Neuronal stem cell (in vitro differentiated cells): Measurements from ENCODE around the gene PRR5.

Experiments
- DNase-seq: peaks from one replicate; pipeline ENCODE4 v3.0.0-alpha.2; 2013; ENCODE audit warnings: low spot score
- H2AFZ ChIP-seq: one replicate; pipeline ENCODE4 v1.6.1; 2013; ENCODE audit warnings: mild to moderate bottlenecking, low read length, inconsistent platforms
- H2AK5ac ChIP-seq: 2 replicates; pipeline ENCODE4 v1.6.1; 2013; ENCODE audit warnings: low read depth, mild to moderate bottlenecking, inconsistent platforms, low read length, moderate library complexity, mixed read lengths
- H2BK120ac ChIP-seq: 2 replicates; pipeline ENCODE4 v1.6.1; 2013; ENCODE audit warnings: low read depth, mild to moderate bottlenecking, inconsistent platforms, low read length, moderate library complexity, mixed read lengths
- H2BK12ac ChIP-seq: one replicate; pipeline ENCODE4 v1.6.1; 2013; ENCODE audit warnings: low read length, inconsistent platforms
- H2BK15ac ChIP-seq: 2 replicates; pipeline ENCODE4 v1.6.1; 2013; ENCODE audit warnings: mild to moderate bottlenecking, low read length, inconsistent platforms, mixed read lengths
- H2BK5ac ChIP-seq: one replicate; pipeline ENCODE4 v1.6.1; 2013; ENCODE audit warnings: inconsistent platforms, mild to moderate bottlenecking, low read length, moderate library complexity
- H3K14ac ChIP-seq: one replicate; pipeline ENCODE4 v1.6.1; 2013; ENCODE audit warnings: low read length, inconsistent platforms
- H3K18ac ChIP-seq: 2 replicates; pipeline ENCODE4 v1.6.1; 2013; ENCODE audit warnings: low read length, inconsistent platforms
- H3K23ac ChIP-seq: 2 replicates; pipeline ENCODE4 v1.6.1; 2013; ENCODE audit warnings: low read depth, mild to moderate bottlenecking, mixed read lengths, low read length, inconsistent platforms; ENCODE audit not compliant: poor library complexity
- H3K27ac ChIP-seq: replicated peaks from 3 replicates; pipeline ENCODE4 v1.5.1; 2013; ENCODE audit warnings: low read length, inconsistent platforms
- H3K27me3 ChIP-seq, 3 experiments: 2 replicates each; pipeline ENCODE4 v1.6.1; 2013; ENCODE audit warnings: low read length in 3 of 3, mild to moderate bottlenecking in 2 of 3, inconsistent platforms in 1 of 3, low read depth in 1 of 3, mixed read lengths in 1 of 3, moderate library complexity in 1 of 3; ENCODE audit not compliant: control insufficient read depth in 3 of 3, insufficient read depth in 3 of 3
- H3K36me3 ChIP-seq, 2 donors: replicated peaks in 1 of 2; 2 replicates each; pipeline ENCODE4 v1.6.1; 2013; ENCODE audit warnings: low read length in 2 of 2; ENCODE audit not compliant: control insufficient read depth in 2 of 2, insufficient read depth in 2 of 2
- H3K4ac ChIP-seq: 2 replicates; pipeline ENCODE4 v1.6.1; 2013; ENCODE audit warnings: inconsistent platforms, mild to moderate bottlenecking, low read length, moderate library complexity
- H3K4me1 ChIP-seq, 2 donors: 1 replicate in 1 of 2; 2 replicates in 1 of 2; pipeline ENCODE4 v1.6.1; 2013; ENCODE audit warnings: low read length in 2 of 2, low read depth in 1 of 2; ENCODE audit not compliant: control insufficient read depth in 2 of 2, insufficient read depth in 1 of 2
- H3K4me2 ChIP-seq: one replicate; pipeline ENCODE4 v1.6.1; 2013; ENCODE audit warnings: mild to moderate bottlenecking, low read length, inconsistent platforms; ENCODE audit not compliant: insufficient read depth, poor library complexity, severe bottlenecking
- H3K4me3 ChIP-seq, 2 donors: 2 replicates each; pipeline ENCODE4 v1.5.1; 2013; ENCODE audit warnings: low read length in 2 of 2, mild to moderate bottlenecking in 2 of 2, inconsistent platforms in 1 of 2, moderate library complexity in 1 of 2
- H3K79me1 ChIP-seq: one replicate; pipeline ENCODE4 v1.6.1; 2013; ENCODE audit warnings: low read depth, mild to moderate bottlenecking, inconsistent platforms, low read length, moderate library complexity
- H3K9ac ChIP-seq: one replicate; pipeline ENCODE4 v1.6.1; 2013; ENCODE audit warnings: mild to moderate bottlenecking, low read depth, low read length, inconsistent platforms; ENCODE audit not compliant: poor library complexity
- H3K9me3 ChIP-seq, 2 donors: replicated peaks in 1 of 2; 2 replicates each; pipeline versions ENCODE3 to v1.6.1; 2013; ENCODE audit warnings: low read length in 2 of 2, mild to moderate bottlenecking in 2 of 2, inconsistent platforms in 1 of 2, low read depth in 1 of 2, mixed read lengths in 1 of 2, moderate library complexity in 1 of 2; ENCODE audit not compliant: control insufficient read depth in 2 of 2, insufficient read depth in 1 of 2
- H4K8ac ChIP-seq: one replicate; pipeline ENCODE4 v1.6.1; 2013; ENCODE audit warnings: low read depth, mild to moderate bottlenecking, inconsistent platforms, low read length, moderate library complexity
- H4K91ac ChIP-seq: one replicate; pipeline ENCODE4 v1.6.1; 2013; ENCODE audit warnings: low read length, low read depth, mild to moderate bottlenecking, inconsistent platforms; ENCODE audit not compliant: poor library complexity
- WGBS, 2 donors: extraction: QIAGEN DNeasy Blood & Tissue Kit; methylation state at CpG; one replicate each; pipeline ENCODE4 v1.1.7; 2013; ENCODE audit warnings: missing lambda C conversion rate in 2 of 2, mixed read lengths in 1 of 2; ENCODE audit not compliant: insufficient read length in 2 of 2, insufficient replicate concordance in 1 of 2; ENCODE audit errors: extremely low coverage in 2 of 2; 5-methylcytosine and 5-hydroxymethylcytosine counted together

The PRR5 gene

DNA sequence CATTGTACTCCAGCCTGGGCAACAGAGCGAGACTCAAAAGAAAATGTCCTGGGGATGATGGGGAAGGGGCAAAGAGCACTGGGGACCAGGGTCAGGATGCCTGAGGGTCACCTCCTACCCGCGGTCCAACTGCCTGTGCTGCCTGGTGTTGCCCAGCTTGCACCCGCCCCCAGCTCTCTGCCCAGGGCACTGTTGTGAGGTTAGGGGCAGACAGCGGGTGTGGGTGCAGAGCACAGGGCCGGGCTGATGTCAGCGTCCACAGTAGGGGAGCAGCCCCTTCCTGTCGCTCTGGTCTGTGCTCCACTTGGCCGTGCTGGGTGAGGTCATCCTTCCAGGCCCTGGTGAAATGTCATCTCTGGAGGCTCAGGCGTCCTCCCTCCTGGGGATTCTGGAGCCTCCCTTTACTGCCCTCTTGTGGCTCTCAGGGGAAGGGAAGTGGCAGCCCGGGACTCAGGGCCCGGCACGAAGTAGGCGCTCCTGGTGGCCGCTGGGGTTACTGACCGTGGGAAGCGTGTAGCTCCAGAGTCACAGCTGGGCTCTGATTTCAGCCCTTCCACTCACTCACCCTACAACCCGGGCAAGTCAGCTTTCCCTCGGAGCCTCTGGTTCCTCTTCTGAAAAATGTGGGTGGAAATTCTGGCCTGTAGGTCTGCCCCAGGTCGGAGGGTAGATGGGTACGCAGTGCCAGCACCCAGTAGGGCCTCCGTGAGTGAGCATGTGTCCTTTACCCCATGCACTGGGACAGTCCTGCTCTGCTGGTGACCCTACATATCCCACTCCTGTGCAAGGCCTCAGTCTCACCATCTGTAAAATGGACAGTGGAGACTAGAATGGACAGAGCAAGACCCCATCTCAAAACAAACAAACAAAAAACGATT is 17.3 kb upstream of the PRR5 start:
- peak overlapping the region; percentile 3 for H3K27ac ChIP-seq
- H3K18ac ChIP-seq: peak overlapping the region; percentile 89
- no CpG with 5 or more reads among the region's 23 CpGs for WGBS, 2 donors
- H3K4me3 ChIP-seq: no peak overlapping the region
- H3K4me2 ChIP-seq: no peak overlapping the region
- H2BK12ac ChIP-seq: no peak overlapping the region
- H3K23ac ChIP-seq: no peak overlapping the region
- H4K91ac ChIP-seq: no peak overlapping the region
- H3K4me1 ChIP-seq: peaks cover 2 to 9% of the 10 kb centered on the region in 2 donors
- no peaks in the 10 kb centered on the region for H3K36me3 ChIP-seq
- peak; percentile 85 for DNase-seq
- H2BK120ac ChIP-seq: no peak overlapping the region
- peak overlapping the region; percentile 25 for H2AK5ac ChIP-seq
- H4K8ac ChIP-seq: peak overlapping the region; percentile 92
- H2AFZ ChIP-seq: peak overlapping the region; percentile 41
- H3K4ac ChIP-seq: no peak overlapping the region
- H3K14ac ChIP-seq: no peak overlapping the region
- peak overlapping the region; percentile 38 for H2BK15ac ChIP-seq
- H3K79me1 ChIP-seq: no peaks in the 10 kb centered on the region
- H2BK5ac ChIP-seq: no peak overlapping the region
- peak overlapping the region; percentile 64 for H3K9ac ChIP-seq
- peaks cover 0 to 1% of the 10 kb centered on the region in 2 donors for H3K9me3 ChIP-seq
- peaks cover 0 to 3% (median 0%) of the 10 kb centered on the region in 3 experiments for H3K27me3 ChIP-seq

DNA sequence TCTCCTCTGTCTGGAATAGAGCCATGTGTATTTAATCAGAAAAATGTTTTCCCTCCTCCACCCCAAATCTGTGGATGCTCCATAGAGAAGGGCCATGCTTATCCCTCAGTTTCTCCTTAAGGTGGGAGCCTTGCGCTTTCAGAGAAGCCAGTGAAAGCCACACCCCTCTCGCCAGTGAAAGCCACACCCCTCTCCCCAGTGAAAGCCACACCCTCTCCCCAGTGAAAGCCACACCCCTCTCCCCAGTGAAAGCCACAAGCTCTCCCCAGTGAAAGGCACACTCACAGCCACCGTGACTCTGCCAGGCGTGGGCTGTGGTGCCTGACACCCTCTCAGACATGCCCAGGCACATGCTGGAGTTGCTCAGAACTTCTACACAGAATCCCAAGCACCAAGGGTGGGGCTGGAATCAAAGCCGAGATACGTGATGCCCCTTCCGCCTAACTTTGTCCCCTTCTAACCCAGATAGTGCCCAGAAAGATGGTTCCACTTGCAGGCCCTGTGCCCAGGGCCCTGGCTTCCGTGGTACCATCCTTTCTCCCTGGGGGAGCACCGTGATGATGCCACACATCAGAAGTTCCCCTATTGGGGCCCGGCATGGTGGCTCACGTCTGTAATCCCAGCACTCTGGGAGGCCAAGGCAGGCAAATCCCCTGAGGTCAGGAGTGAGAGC is 16.5 kb upstream of the PRR5 start:
- no peak overlapping the region for H4K8ac ChIP-seq
- no peak overlapping the region for H2BK15ac ChIP-seq
- H2BK5ac ChIP-seq: no peak overlapping the region
- no peak overlapping the region for H3K4me2 ChIP-seq
- no peak overlapping the region for H3K23ac ChIP-seq
- no peak overlapping the region for H2BK12ac ChIP-seq
- peak overlapping the region; percentile 5 for H2AFZ ChIP-seq
- no peak for DNase-seq
- H3K9me3 ChIP-seq: peaks cover 0 to 1% of the 10 kb centered on the region in 2 donors
- H3K79me1 ChIP-seq: no peaks in the 10 kb centered on the region
- no peaks in the 10 kb centered on the region for H3K36me3 ChIP-seq
- H3K27me3 ChIP-seq: peaks cover 0 to 3% (median 0%) of the 10 kb centered on the region in 3 experiments
- H3K4me1 ChIP-seq: peaks cover 2 to 9% of the 10 kb centered on the region in 2 donors
- H2AK5ac ChIP-seq: no peak overlapping the region
- H3K4ac ChIP-seq: no peak overlapping the region
- WGBS, 2 donors: no CpG with 5 or more reads among the region's 11 CpGs
- no peak overlapping the region for H4K91ac ChIP-seq
- no peak overlapping the region for H3K14ac ChIP-seq
- H3K9ac ChIP-seq: peak overlapping the region; percentile 37
- H3K4me3 ChIP-seq: no peak overlapping the region
- H3K18ac ChIP-seq: peak overlapping the region; percentile 8
- no peak overlapping the region for H2BK120ac ChIP-seq
- no peak overlapping the region for H3K27ac ChIP-seq

DNA sequence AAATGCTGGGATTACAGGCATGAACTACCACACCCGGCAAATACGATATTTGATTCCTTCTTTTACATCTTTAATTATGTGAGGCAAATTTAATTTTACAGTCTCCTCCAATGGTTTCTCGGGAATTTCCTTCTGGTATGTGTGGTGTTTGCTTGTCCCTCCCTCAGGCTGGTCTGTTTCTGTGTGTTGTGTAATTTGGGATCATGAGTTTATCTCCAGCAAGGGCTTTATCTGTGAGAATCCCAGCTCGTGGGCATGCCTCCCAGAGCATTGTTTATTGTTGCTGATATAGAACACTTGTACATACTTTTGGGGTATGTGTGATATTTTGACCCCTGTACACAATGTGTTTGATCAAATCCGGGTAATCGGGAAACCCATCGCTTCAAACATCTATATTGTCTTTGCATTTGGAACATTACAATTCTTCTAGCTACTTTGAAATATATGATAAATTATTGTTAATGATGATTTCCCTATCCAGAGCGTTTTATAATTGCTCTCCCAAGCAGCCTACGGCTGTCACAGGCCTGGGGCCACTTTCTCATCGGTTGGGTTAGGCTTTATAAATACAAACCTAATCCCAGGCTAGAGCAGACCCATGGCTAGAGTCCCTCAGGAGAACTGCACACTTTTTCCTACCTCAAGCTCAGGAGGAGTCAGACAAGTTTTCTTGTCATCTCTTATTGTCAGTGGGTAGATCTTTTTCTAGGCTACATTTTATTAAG is 15.0 kb upstream of the PRR5 start:
- no peak overlapping the region for H4K91ac ChIP-seq
- no peak overlapping the region for H3K18ac ChIP-seq
- no peak overlapping the region for H3K4ac ChIP-seq
- H3K4me1 ChIP-seq: peaks cover 2 to 9% of the 10 kb centered on the region in 2 donors
- no peak for DNase-seq
- no peaks in the 10 kb centered on the region for H3K36me3 ChIP-seq
- no CpG with 5 or more reads among the region's 10 CpGs for WGBS, 2 donors
- no peak overlapping the region for H2BK12ac ChIP-seq
- no peak overlapping the region for H3K14ac ChIP-seq
- H2BK5ac ChIP-seq: no peak overlapping the region
- H3K27ac ChIP-seq: no peak overlapping the region
- no peak overlapping the region for H3K23ac ChIP-seq
- no peak overlapping the region for H3K4me2 ChIP-seq
- no peak overlapping the region for H4K8ac ChIP-seq
- H2AK5ac ChIP-seq: no peak overlapping the region
- H3K79me1 ChIP-seq: no peaks in the 10 kb centered on the region
- H2BK15ac ChIP-seq: no peak overlapping the region
- peaks cover 0 to 1% of the 10 kb centered on the region in 2 donors for H3K9me3 ChIP-seq
- no peak overlapping the region for H3K4me3 ChIP-seq
- no peak overlapping the region for H2AFZ ChIP-seq
- peaks cover 0 to 3% (median 0%) of the 10 kb centered on the region in 3 experiments for H3K27me3 ChIP-seq
- no peak overlapping the region for H2BK120ac ChIP-seq
- H3K9ac ChIP-seq: no peak overlapping the region
